GF-D8 (cell line): Measurements from ENCODE around the gene MCEMP1.

Source experiments
- DNase-seq: peaks from one replicate; lab custom pipeline; 2025; lab: John Stamatoyannopoulos, UW

Gene MCEMP1

GRCh38 chr19:7676854-7677253, at the start of gene MCEMP1:
Gene MCEMP1 (plus strand): TSS chr19:7677090. CDS start chr19:7677121, 31 bp downstream.
- DNase-seq = peak; percentile 64

- DNase-seq = no peak
These were observed 49.7 kb upstream of the MCEMP1 start for GRCh38 chr19:7627166-7627565.

- no peak for DNase-seq
These were observed 48.1 kb upstream of the MCEMP1 start for GRCh38 chr19:7628589-7629311.

GRCh38 chr19:7629347-7630054, 47.4 kb upstream of the MCEMP1 start, which contains the start of the genes PET100 and XAB2:
Gene PET100 (plus strand): TSS chr19:7629793. CDS start chr19:7629834, 41 bp downstream.
Gene XAB2 (minus strand): TSS chr19:7629545. CDS start chr19:7629527, 18 bp downstream.
- peak; percentile 97 for DNase-seq

GRCh38 chr19:7631577-7631976, 45.3 kb upstream of the MCEMP1 start:
- no peak for DNase-seq

- no peak for DNase-seq
These were observed 44.3 kb upstream of the MCEMP1 start for GRCh38 chr19:7632340-7633203.

GRCh38 chr19:7633698-7634097, 43.2 kb upstream of the MCEMP1 start, which contains the start of gene PCP2:
Gene PCP2 (minus strand): TSS chr19:7633719. CDS start chr19:7633457, 262 bp downstream.
- DNase-seq = no peak

- no peak for DNase-seq
These were observed 41.2 kb upstream of the MCEMP1 start for GRCh38 chr19:7635670-7636069.

GRCh38 chr19:7636317-7636690, 40.6 kb upstream of the MCEMP1 start:
- DNase-seq = no peak

- DNase-seq = peak; percentile 14
These were observed 40.1 kb upstream of the MCEMP1 start, which contains the start of gene STXBP2 for GRCh38 chr19:7636691-7637373. Gene STXBP2 (plus strand): TSS chr19:7637110. CDS start chr19:7637150, 40 bp downstream.

- no peak for DNase-seq
These were observed 39.3 kb upstream of the MCEMP1 start for GRCh38 chr19:7637374-7638256.

GRCh38 chr19:7638802-7639465, 38.0 kb upstream of the MCEMP1 start:
- no peak for DNase-seq

- DNase-seq = no peak
These were observed 37.0 kb upstream of the MCEMP1 start for GRCh38 chr19:7639863-7640348.

GRCh38 chr19:7640803-7641202, 36.1 kb upstream of the MCEMP1 start:
- DNase-seq = no peak

GRCh38 chr19:7641290-7642276, 35.3 kb upstream of the MCEMP1 start:
- DNase-seq = no peak

GRCh38 chr19:7642295-7643030, 34.4 kb upstream of the MCEMP1 start:
- no peak for DNase-seq

GRCh38 chr19:7643031-7643415, 33.9 kb upstream of the MCEMP1 start:
- DNase-seq = no peak
